ENCODE results near the gene COTL1.
"Not testable (repeated sequence)": the region's sequence is repeated elsewhere in the genome, so short reads cannot be mapped to it uniquely, and the experiment has no call there.

Gene COTL1

DNA sequence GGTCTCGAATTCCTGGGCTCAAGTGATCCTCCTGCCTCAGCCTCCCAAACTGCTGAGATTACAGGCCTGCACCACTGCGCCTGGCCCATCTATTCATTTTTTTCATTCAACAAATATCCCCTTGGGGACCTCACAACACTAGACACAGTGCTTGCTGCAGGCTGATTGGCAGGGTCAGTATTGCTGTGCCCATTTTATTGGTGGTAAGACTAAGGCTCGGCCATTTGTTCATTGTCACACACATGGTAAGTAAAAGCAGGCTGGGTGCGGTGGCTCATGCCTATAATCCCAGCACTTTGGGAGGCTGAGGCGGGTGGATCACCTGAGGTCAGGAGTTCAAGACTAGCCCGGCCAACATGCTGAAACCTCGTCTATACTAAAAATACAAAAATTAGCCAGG is 15.0 kb upstream of the COTL1 start:
- ATAC-seq (ENCODE audit: low read depth); DNase-seq (ENCODE audit: low spot score in 2 of 2); H3K9me3 Mint-ChIP-seq; H3K4me3 Mint-ChIP-seq; H3K36me3 Mint-ChIP-seq; H3K27me3 Mint-ChIP-seq; H3K27ac Mint-ChIP-seq: not testable (repeated sequence)
- peaks cover 25% of the 10 kb centered on the region for H3K4me1 Mint-ChIP-seq

DNA sequence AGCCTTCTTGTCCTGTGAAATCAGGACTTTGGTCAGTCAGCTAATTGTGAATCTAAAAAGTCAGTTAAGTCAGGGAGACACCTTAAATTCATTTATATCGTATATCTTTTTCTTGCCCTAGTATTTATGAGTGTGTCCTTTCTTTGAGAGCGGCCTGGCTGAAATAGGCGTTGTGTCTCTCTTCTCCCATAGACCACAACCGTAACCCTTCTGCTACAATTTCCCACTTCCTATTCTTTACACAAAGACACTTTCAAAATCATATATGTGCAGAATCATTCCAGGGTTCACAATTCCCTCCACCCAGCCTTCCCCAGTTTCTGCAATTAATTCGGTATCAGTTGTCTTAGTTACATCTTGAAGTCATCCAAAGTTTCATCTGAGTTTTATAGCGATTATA is 14.0 kb upstream of the COTL1 start:
- H3K27me3 Mint-ChIP-seq = no peaks in the 10 kb centered on the region
- ATAC-seq (ENCODE audit: low read depth) = no peak
- peaks cover 20% of the 10 kb centered on the region for H3K4me1 Mint-ChIP-seq
- no peak overlapping the region for H3K4me3 Mint-ChIP-seq
- H3K9me3 Mint-ChIP-seq = no peaks in the 10 kb centered on the region
- DNase-seq (ENCODE audit: low spot score in 2 of 2) = no peak
- no peak overlapping the region for H3K27ac Mint-ChIP-seq
- H3K36me3 Mint-ChIP-seq = no peaks in the 10 kb centered on the region

DNA sequence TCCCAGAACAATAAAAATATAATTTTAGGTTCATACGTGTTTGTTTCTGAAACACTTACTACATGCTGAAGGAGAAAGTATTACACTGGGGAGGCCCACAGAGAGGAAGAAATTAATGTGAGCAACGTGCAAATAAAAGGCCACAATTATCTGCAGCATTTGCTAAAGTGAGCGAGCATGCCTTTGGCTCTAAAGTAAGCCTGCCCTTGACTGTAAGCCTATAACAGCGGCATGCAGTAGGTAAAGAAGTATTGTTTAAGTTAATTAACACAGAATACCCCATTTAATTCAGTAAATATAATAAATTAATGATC is 13.2 kb upstream of the COTL1 start:
- H3K9me3 Mint-ChIP-seq = no peaks in the 10 kb centered on the region
- no peak overlapping the region for H3K4me3 Mint-ChIP-seq
- DNase-seq (ENCODE audit: low spot score in 2 of 2) = no peak
- no peak overlapping the region for H3K27ac Mint-ChIP-seq
- no peak for ATAC-seq (ENCODE audit: low read depth)
- peaks cover 19% of the 10 kb centered on the region for H3K4me1 Mint-ChIP-seq
- no peaks in the 10 kb centered on the region for H3K27me3 Mint-ChIP-seq
- no peaks in the 10 kb centered on the region for H3K36me3 Mint-ChIP-seq

DNA sequence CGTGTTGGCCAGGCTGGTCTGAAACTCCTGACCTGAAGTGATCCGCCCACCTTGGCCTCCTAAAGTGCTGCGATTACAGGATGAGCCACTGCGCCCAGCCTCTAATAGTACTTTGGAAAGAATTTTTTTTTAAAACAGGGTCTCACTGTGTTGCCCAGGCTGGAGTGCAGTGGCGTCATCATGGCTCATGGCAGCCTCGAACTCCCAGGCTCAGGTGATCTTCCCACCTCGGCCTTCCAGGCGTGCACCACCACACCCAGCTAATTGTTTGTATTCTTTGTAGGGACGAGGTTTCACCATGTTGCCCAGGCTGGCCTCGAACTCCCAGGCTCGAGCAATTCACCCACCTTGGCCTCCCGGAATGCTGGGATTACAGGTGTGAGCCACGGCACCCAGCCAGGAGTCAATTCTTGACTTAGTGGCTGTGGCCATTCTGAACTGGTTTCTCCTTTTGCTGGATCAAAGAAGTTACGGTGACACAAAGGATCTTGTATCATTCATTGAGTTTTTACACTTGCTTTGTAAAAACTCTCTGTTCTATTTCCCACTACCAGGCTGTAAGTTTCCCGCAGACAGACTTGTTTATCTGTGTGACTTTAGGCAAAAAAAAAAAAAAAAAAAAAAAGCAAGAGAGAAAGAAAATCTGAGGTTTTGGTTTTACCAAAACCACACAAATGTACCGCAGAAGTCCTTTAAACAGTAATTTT is 12.7 kb upstream of the COTL1 start:
- DNase-seq (ENCODE audit: low spot score in 2 of 2) (no peak), ATAC-seq (ENCODE audit: low read depth) (no peak)
- Mint-ChIP-seq H3K4me3 (no peak overlapping the region), H3K4me1 (peaks cover 19% of the 10 kb centered on the region), H3K36me3 (no peaks in the 10 kb centered on the region), H3K27me3 (no peaks in the 10 kb centered on the region), H3K27ac (no peak overlapping the region), H3K9me3 (no peaks in the 10 kb centered on the region)

DNA sequence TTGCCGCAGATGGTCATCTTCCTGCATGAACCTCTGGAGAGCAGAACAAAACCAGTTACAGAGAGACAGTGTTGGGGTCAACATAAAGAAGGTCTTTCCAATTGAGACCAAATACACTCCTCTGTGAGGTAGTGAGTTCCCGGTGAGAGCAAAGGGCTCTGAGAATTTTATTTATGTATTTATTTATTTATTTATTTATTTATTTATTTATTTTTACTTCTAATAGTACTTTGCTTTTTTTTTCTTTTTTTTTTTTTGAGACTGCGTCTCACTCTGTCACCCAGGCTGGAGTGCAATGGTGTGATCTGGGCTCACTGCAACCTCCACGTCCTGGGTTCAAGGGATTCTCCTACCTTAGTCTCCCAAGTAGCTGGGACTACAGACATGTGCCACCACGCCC is 12.1 kb upstream of the COTL1 start:
- H3K36me3 Mint-ChIP-seq = no peaks in the 10 kb centered on the region
- DNase-seq (ENCODE audit: low spot score in 2 of 2) (no peak), ATAC-seq (ENCODE audit: low read depth) (no peak)
- H3K4me1 Mint-ChIP-seq = peaks cover 19% of the 10 kb centered on the region
- no peak overlapping the region for H3K4me3 Mint-ChIP-seq
- no peak overlapping the region for H3K27ac Mint-ChIP-seq
- no peaks in the 10 kb centered on the region for H3K9me3 Mint-ChIP-seq
- no peaks in the 10 kb centered on the region for H3K27me3 Mint-ChIP-seq

DNA sequence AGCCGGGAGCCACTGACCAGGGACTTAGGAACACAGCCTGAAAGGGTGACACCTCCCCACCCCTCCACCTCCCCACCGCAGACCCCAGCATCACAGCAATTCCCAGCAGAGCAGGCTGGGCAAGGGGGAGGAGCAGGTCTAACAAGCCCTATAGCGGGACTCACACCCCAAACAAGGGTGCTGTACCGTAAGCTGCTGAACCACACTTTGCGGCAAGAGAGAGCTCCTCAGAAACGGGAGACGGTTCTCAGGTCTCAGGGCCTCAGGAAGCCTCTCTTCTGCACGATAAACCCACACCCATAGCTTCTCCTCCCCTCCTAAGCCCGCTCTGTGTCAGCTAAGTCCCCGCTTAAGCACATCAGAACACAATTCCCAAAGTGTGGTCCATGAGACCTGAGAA is 11.7 kb upstream of the COTL1 start:
- Mint-ChIP-seq H3K4me3 (no peak overlapping the region), H3K27ac (no peak overlapping the region), H3K36me3 (no peaks in the 10 kb centered on the region), H3K27me3 (no peaks in the 10 kb centered on the region), H3K4me1 (peaks cover 19% of the 10 kb centered on the region), H3K9me3 (no peaks in the 10 kb centered on the region)
- DNase-seq (ENCODE audit: low spot score in 2 of 2) = no peak
- ATAC-seq (ENCODE audit: low read depth) = no peak

DNA sequence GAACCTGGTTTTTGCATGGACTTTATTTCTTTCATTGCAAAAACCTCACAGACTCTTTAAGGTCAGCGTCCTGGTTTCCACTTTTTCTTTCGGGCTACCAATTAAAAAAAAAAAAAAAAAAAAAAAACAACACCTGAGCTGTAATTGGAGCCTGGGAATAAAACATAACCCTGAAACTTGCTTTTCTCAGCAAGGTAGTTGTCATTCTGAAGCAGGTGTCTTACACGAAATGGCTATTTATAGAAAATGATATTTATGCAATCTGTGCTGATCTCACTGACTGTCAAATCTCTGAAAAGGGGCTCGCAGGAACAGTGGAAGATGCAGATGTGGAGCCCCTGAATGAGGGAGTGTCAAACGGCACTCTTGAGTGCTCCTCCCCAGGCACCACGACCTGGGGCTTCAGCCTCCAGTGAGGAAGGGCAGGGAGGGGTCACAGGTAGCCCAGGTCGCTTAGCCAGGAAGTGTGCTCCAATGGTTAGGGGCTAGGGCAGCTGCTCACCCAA is 10.4 kb upstream of the COTL1 start:
- Mint-ChIP-seq H3K27me3 (no peaks in the 10 kb centered on the region), H3K36me3 (no peaks in the 10 kb centered on the region), H3K9me3 (no peaks in the 10 kb centered on the region), H3K4me3 (no peak overlapping the region), H3K4me1 (peaks cover 17% of the 10 kb centered on the region), H3K27ac (no peak overlapping the region)
- no peak for DNase-seq (ENCODE audit: low spot score in 2 of 2)
- ATAC-seq (ENCODE audit: low read depth) = no peak

DNA sequence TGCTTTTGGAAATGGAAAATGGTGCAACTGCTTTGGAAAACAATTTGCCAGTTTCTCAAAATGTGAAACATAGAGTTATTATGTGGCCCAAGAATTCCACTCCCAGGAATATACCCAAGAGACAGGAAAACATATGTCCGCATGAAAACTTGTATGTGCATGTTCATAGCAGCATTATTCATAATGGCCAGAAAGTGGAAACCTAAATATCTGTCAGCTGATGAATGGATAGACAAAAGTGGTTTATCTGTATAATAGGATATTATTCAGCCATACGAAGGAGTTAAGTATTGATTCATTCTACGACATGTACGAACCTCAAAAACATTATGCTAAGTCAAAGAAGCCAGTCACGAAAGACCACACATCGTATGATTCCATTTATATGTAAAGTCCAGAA is 7.7 kb upstream of the COTL1 start:
- Mint-ChIP-seq H3K27ac (no peak overlapping the region), H3K9me3 (no peaks in the 10 kb centered on the region), H3K27me3 (no peaks in the 10 kb centered on the region), H3K36me3 (no peaks in the 10 kb centered on the region), H3K4me1 (peaks cover 15% of the 10 kb centered on the region), H3K4me3 (no peak overlapping the region)
- DNase-seq (ENCODE audit: low spot score in 2 of 2) (no peak), ATAC-seq (ENCODE audit: low read depth) (no peak)

DNA sequence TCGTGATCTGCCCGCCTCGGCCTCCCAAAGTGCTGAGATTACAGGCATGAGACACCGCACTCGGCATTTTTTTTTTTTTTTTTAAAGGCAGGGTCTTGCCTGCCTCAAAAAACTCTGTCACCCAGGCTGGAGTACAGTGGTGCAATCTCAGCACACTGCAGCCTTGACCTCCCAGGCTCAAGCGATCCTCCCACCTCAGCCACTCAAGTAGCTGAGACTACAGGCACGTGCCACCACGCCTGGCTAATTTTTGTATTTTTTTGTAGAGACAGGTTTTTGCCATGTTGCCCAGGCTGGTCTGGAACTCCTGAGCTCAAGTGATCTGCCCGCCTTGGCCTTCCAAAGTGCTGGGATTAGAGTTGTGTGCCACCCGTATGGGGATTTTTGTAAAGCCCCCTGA is 3.0 kb upstream of the COTL1 start:
- not testable (repeated sequence) for DNase-seq (ENCODE audit: low spot score in 2 of 2); H3K36me3 Mint-ChIP-seq; H3K9me3 Mint-ChIP-seq; H3K27ac Mint-ChIP-seq; H3K4me3 Mint-ChIP-seq; ATAC-seq (ENCODE audit: low read depth); H3K27me3 Mint-ChIP-seq
- H3K4me1 Mint-ChIP-seq = peaks cover 36% of the 10 kb centered on the region

DNA sequence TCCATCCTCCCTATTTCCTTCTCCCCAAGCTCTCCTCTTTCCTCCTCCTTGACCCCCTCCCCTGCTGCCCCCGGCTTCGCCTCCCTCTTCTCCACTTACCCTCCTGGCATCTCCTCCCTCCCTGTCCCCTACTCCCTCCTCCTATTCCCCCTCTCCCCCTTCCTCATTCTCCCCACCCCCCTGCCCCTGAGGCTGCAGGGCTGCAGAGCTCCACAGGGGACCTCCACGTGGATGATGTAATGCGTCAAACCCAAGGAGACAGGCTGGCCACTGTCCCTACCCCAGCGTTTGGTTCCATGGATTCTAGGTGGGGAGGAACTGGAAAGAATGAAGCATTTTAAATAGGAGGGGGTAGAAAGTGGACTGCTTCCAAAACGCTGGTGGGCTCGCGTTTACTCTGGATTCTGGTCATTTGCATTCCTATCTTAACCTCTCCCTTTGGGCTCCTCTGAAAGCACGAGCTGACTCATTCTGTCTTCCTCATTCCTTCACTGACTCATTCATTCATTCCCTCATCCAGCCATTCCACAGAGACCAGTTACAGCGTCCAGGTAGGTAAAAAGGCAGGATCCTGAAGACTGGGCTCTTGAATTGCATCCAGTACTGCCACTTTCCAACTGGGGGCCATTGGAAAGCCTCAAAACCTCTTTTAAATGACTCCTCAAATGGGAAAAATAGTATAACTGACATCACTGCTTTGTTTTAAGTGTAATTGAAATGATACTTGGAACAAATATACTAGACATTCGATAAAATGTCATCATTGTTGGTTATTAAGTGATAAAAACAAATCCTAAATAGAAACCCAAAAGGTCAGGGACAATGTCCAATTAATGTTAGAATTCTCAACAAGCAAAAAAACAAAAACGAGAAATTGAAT is 943 bp upstream of the COTL1 start:
- Mint-ChIP-seq H3K4me3 (peak overlapping the region; percentile 69), H3K36me3 (peaks cover 14% of the 10 kb centered on the region), H3K4me1 (peaks cover 49% of the 10 kb centered on the region), H3K27ac (no peak overlapping the region), H3K27me3 (no peaks in the 10 kb centered on the region), H3K9me3 (no peaks in the 10 kb centered on the region)
- DNase-seq (ENCODE audit: low spot score in 2 of 2) (no peak), ATAC-seq (ENCODE audit: low read depth) (no peak)

DNA sequence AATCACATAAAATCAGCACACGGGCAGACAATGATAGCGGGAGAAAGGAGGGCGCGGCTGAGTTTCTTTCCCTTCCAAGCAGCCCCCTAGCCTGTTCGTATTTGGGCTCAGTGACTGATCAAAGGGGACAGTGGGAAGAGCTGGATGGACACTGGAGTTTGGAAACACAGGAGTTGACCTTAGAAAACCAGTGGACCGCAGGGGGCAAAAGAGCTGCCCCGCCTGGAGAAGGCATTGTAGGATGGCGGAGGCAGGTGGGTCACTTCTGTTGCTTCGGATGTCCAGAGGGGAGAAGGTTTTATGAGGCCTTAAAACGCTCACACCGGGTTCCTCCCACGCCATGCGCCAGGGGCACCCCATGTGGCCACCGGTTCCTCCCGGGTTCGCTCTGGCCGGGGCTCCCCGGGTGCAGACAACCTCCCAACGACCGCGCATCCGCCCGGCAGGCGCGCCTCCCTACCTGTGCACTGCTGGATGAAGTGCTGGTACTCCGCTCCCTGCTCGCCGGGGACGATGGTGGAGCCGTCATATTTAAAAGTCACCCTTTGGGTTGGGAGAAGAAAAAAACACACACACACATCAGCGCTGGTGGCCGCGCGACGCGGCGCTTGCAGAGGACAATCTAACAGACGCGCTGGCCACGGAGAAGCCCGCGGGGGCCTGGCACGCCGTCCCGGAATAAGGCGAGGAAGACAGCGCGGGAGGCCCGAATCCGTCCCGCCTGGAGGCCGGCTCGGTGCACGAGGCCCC is 662 bp downstream of the COTL1 start:
- H3K27ac Mint-ChIP-seq = peak overlapping the region; percentile 67
- ATAC-seq (ENCODE audit: low read depth) (peak; percentile 16), DNase-seq (ENCODE audit: low spot score in 2 of 2) (peak in 1 of 2 donors; percentile 37)
- no peaks in the 10 kb centered on the region for H3K9me3 Mint-ChIP-seq
- peaks cover 57% of the 10 kb centered on the region for H3K4me1 Mint-ChIP-seq
- peaks cover 20% of the 10 kb centered on the region for H3K36me3 Mint-ChIP-seq
- no peaks in the 10 kb centered on the region for H3K27me3 Mint-ChIP-seq
- H3K4me3 Mint-ChIP-seq = peak overlapping the region; percentile 96

DNA sequence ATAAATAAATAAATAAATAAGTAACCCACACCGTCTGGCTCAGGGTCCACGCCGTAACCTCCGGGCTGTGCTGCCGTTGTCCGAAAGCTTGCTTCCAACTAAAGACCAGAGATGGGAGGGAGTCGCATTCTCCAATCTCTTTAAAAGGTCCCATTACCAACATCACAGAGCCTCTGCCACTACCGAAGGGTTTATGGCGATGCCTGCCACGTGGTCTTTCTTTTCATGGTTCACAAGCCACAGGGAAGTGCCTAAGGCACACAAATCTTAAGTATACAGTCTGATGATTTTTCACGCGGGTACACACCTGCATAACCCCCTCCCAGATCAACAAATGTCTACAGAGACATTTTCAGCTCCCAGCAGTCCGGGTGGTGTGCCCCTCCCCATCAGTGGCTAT is 1.4 kb downstream of the COTL1 start:
- Mint-ChIP-seq H3K27ac (peak overlapping the region; percentile 67), H3K4me3 (peak overlapping the region; percentile 96), H3K36me3 (peaks cover 27% of the 10 kb centered on the region), H3K27me3 (no peaks in the 10 kb centered on the region), H3K9me3 (peaks cover 1% of the 10 kb centered on the region), H3K4me1 (peaks cover 58% of the 10 kb centered on the region)
- DNase-seq (ENCODE audit: low spot score in 2 of 2) (no peak), ATAC-seq (ENCODE audit: low read depth) (peak; percentile 41)

DNA sequence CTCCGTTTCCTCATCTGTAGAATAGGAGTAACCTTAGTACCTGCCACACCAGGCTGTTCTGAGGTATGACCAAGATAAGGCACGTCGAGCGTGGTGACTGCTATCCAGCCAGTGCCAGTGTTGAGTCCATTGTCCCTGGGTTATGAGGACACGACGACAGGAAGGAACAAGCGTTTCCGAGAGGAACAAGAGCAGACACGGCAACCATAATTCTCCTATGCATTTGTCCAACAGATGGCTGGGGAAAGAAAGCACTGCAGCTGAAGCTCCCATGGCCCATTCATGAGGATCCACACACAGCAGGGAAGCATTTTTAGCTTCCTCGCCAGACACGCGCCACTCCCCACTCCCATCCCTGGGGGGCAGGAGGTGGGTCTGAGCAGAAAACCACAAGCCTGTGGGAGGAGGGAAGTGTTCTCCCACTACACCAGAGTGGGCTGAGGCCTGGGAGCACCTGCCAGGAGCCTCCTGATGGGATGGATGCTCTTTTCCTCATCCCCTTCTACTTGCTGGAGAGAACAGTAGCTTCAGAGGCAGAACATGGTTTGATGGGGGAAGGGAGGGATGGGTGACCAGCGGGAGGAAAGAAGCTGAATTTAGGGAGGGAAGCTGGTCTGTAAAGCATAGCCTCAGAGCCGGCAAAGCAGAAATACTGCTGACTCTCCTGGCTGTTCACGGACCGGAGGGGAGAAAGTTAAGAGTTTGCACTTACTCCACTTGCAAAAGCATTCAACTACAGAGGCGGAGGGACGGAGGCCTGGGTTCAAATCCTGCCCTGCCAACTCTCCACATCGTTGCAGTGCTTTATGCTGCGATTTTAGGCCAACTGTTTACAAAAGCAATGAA is 2.7 kb downstream of the COTL1 start:
- no peak for ATAC-seq (ENCODE audit: low read depth)
- Mint-ChIP-seq H3K4me1 (peaks cover 64% of the 10 kb centered on the region), H3K27me3 (no peaks in the 10 kb centered on the region), H3K36me3 (peaks cover 39% of the 10 kb centered on the region), H3K27ac (peak overlapping the region; percentile 67), H3K9me3 (peaks cover 4% of the 10 kb centered on the region), H3K4me3 (peak overlapping the region; percentile 96)
- no peak for DNase-seq (ENCODE audit: low spot score in 2 of 2)
